HG03439 (cell line): ENCODE measurements around the gene AGTPBP1.
"Not testable (repeated sequence)": the region's sequence is repeated elsewhere in the genome, so short reads cannot be mapped to it uniquely, and the experiment has no call there.

Source experiments
- ATAC-seq: cut with Tn5 transposase; IDR thresholded peaks from one replicate; pipeline ENCODE4 v1.9.1; 2021; ENCODE audit warnings: mild to moderate bottlenecking, moderate library complexity; ENCODE audit not compliant: unreplicated experiment

Gene AGTPBP1

GRCh38 chr9:85741875-85742596 is at the start of gene AGTPBP1:
AGTPBP1 (minus strand) TSS chr9:85741954; CDS start chr9:85712533, 29,421 bp downstream.
- ATAC-seq, result peak; percentile 80

GRCh38 chr9:85786116-85786515 is 44.4 kb upstream of the AGTPBP1 start:
- ATAC-seq, result not testable (repeated sequence)

GRCh38 chr9:85773844-85774243 is 32.1 kb upstream of the AGTPBP1 start:
- ATAC-seq, result not testable (repeated sequence)

GRCh38 chr9:85761802-85762201 is 20.0 kb upstream of the AGTPBP1 start:
- ATAC-seq, result not testable (repeated sequence)

GRCh38 chr9:85757716-85758115 is 16.0 kb upstream of the AGTPBP1 start:
- ATAC-seq, result not testable (repeated sequence)

- not testable (repeated sequence) for ATAC-seq
These were observed 14.5 kb upstream of the AGTPBP1 start for GRCh38 chr9:85756216-85756615.

GRCh38 chr9:85746309-85746708 is 4.6 kb upstream of the AGTPBP1 start:
- ATAC-seq, result no peak

- ATAC-seq, result no peak
These were observed 3.4 kb upstream of the AGTPBP1 start for GRCh38 chr9:85745203-85745602.

- ATAC-seq, result no peak
These were observed 2.7 kb upstream of the AGTPBP1 start for GRCh38 chr9:85744480-85744879.

GRCh38 chr9:85743275-85744128 is 1.7 kb upstream of the AGTPBP1 start:
- ATAC-seq, result no peak

- no peak for ATAC-seq
These were observed 813 bp upstream of the AGTPBP1 start for GRCh38 chr9:85742597-85742936.

- peak; percentile 60 for ATAC-seq
These were observed 469 bp downstream of the AGTPBP1 start for GRCh38 chr9:85741095-85741874.

GRCh38 chr9:85740787-85741094 is 1.0 kb downstream of the AGTPBP1 start:
- ATAC-seq, result peak; percentile 12

GRCh38 chr9:85738509-85738908 is 3.2 kb downstream of the AGTPBP1 start:
- ATAC-seq, result no peak

- no peak for ATAC-seq
These were observed 4.1 kb downstream of the AGTPBP1 start for GRCh38 chr9:85737671-85738070.

- ATAC-seq, result no peak
These were observed 10.7 kb downstream of the AGTPBP1 start for GRCh38 chr9:85730916-85731630.

GRCh38 chr9:85729882-85730281 is 11.9 kb downstream of the AGTPBP1 start:
- ATAC-seq, result no peak

- no peak for ATAC-seq
These were observed 14.3 kb downstream of the AGTPBP1 start for GRCh38 chr9:85727500-85727899.

GRCh38 chr9:85726737-85727136 is 15.0 kb downstream of the AGTPBP1 start:
- no peak for ATAC-seq

GRCh38 chr9:85723215-85723614 is 18.5 kb downstream of the AGTPBP1 start:
- no peak for ATAC-seq

- not testable (repeated sequence) for ATAC-seq
These were observed 22.3 kb downstream of the AGTPBP1 start for GRCh38 chr9:85719411-85719810.
